Measurements from ENCODE around the gene MOB2.
"Not testable (repeated sequence)": the region's sequence is repeated elsewhere in the genome, so short reads cannot be mapped to it uniquely, and the experiment has no call there.

Gene MOB2

GRCh38 chr11:1514336-1515061 lies 27.9 kb upstream of the MOB2 start:
- no peaks in the 10 kb centered on the region for H3K9me3 ChIP-seq (ENCODE audit: low read length)
- H2AFZ ChIP-seq (ENCODE audit: low read depth, low read length): no peak overlapping the region
- no peaks in the 10 kb centered on the region for H3K27me3 ChIP-seq (ENCODE audit: insufficient read depth, low read length)
- peaks cover 2% of the 10 kb centered on the region for H3K4me1 ChIP-seq (ENCODE audit: insufficient read depth, low read length)
- H3K36me3 ChIP-seq (ENCODE audit: insufficient read depth, low read length): no peaks in the 10 kb centered on the region
- H3K4me3 ChIP-seq (ENCODE audit: low read length): no peak overlapping the region

- Histone ChIP-seq H3K36me3 (ENCODE audit: insufficient read depth, low read length) (no peaks in the 10 kb centered on the region), H2AFZ (ENCODE audit: low read depth, low read length) (no peak overlapping the region), H3K9me3 (ENCODE audit: low read length) (no peaks in the 10 kb centered on the region), H3K27me3 (ENCODE audit: insufficient read depth, low read length) (no peaks in the 10 kb centered on the region), H3K4me3 (ENCODE audit: low read length) (no peak overlapping the region), H3K4me1 (ENCODE audit: insufficient read depth, low read length) (peaks cover 2% of the 10 kb centered on the region)
Measured at GRCh38 chr11:1513326-1514296, 27.0 kb upstream of the MOB2 start.

GRCh38 chr11:1512531-1513258 lies 26.1 kb upstream of the MOB2 start:
- not testable (repeated sequence) for H3K27me3 ChIP-seq (ENCODE audit: insufficient read depth, low read length); H3K9me3 ChIP-seq (ENCODE audit: low read length); H2AFZ ChIP-seq (ENCODE audit: low read depth, low read length); H3K4me3 ChIP-seq (ENCODE audit: low read length); H3K4me1 ChIP-seq (ENCODE audit: insufficient read depth, low read length); H3K36me3 ChIP-seq (ENCODE audit: insufficient read depth, low read length)

- H3K4me1 ChIP-seq (ENCODE audit: insufficient read depth, low read length): peaks cover 2% of the 10 kb centered on the region
- H3K27me3 ChIP-seq (ENCODE audit: insufficient read depth, low read length): no peaks in the 10 kb centered on the region
- no peaks in the 10 kb centered on the region for H3K9me3 ChIP-seq (ENCODE audit: low read length)
- no peaks in the 10 kb centered on the region for H3K36me3 ChIP-seq (ENCODE audit: insufficient read depth, low read length)
- H3K4me3 ChIP-seq (ENCODE audit: low read length): no peak overlapping the region
- no peak overlapping the region for H2AFZ ChIP-seq (ENCODE audit: low read depth, low read length)
Measured at GRCh38 chr11:1511937-1512496, 25.4 kb upstream of the MOB2 start.

GRCh38 chr11:1510928-1511327 lies 24.3 kb upstream of the MOB2 start:
- Histone ChIP-seq H3K36me3 (ENCODE audit: insufficient read depth, low read length) (no peaks in the 10 kb centered on the region), H3K4me3 (ENCODE audit: low read length) (no peak overlapping the region), H3K4me1 (ENCODE audit: insufficient read depth, low read length) (peaks cover 2% of the 10 kb centered on the region), H2AFZ (ENCODE audit: low read depth, low read length) (no peak overlapping the region), H3K27me3 (ENCODE audit: insufficient read depth, low read length) (no peaks in the 10 kb centered on the region), H3K9me3 (ENCODE audit: low read length) (no peaks in the 10 kb centered on the region)

- not testable (repeated sequence) for H3K36me3 ChIP-seq (ENCODE audit: insufficient read depth, low read length); H3K27me3 ChIP-seq (ENCODE audit: insufficient read depth, low read length); H3K9me3 ChIP-seq (ENCODE audit: low read length)
Measured at GRCh38 chr11:1510351-1510750, 23.8 kb upstream of the MOB2 start.

GRCh38 chr11:1509626-1510255 lies 23.2 kb upstream of the MOB2 start:
- no peaks in the 10 kb centered on the region for H3K4me1 ChIP-seq (ENCODE audit: insufficient read depth, low read length)
- no peaks in the 10 kb centered on the region for H3K27me3 ChIP-seq (ENCODE audit: insufficient read depth, low read length)
- H3K36me3 ChIP-seq (ENCODE audit: insufficient read depth, low read length): no peaks in the 10 kb centered on the region
- no peak overlapping the region for H2AFZ ChIP-seq (ENCODE audit: low read depth, low read length)
- no peak overlapping the region for H3K4me3 ChIP-seq (ENCODE audit: low read length)
- no peaks in the 10 kb centered on the region for H3K9me3 ChIP-seq (ENCODE audit: low read length)

More at GRCh38 chr11:1510351-1510750, 23.8 kb upstream of the MOB2 start:
- not testable (repeated sequence) for H3K4me3 ChIP-seq (ENCODE audit: low read length); H2AFZ ChIP-seq (ENCODE audit: low read depth, low read length); H3K4me1 ChIP-seq (ENCODE audit: insufficient read depth, low read length)

- H3K4me3 ChIP-seq (ENCODE audit: low read length): no peak overlapping the region
- no peaks in the 10 kb centered on the region for H3K9me3 ChIP-seq (ENCODE audit: low read length)
- H3K27me3 ChIP-seq (ENCODE audit: insufficient read depth, low read length): no peaks in the 10 kb centered on the region
- no peak overlapping the region for H2AFZ ChIP-seq (ENCODE audit: low read depth, low read length)
- no peaks in the 10 kb centered on the region for H3K4me1 ChIP-seq (ENCODE audit: insufficient read depth, low read length)
- no peaks in the 10 kb centered on the region for H3K36me3 ChIP-seq (ENCODE audit: insufficient read depth, low read length)
Measured at GRCh38 chr11:1508986-1509385, 22.4 kb upstream of the MOB2 start.

- H3K4me1 ChIP-seq (ENCODE audit: insufficient read depth, low read length): no peaks in the 10 kb centered on the region
- no peaks in the 10 kb centered on the region for H3K36me3 ChIP-seq (ENCODE audit: insufficient read depth, low read length)
- H3K27me3 ChIP-seq (ENCODE audit: insufficient read depth, low read length): no peaks in the 10 kb centered on the region
- no peaks in the 10 kb centered on the region for H3K9me3 ChIP-seq (ENCODE audit: low read length)
- no peak overlapping the region for H3K4me3 ChIP-seq (ENCODE audit: low read length)
- no peak overlapping the region for H2AFZ ChIP-seq (ENCODE audit: low read depth, low read length)
Measured at GRCh38 chr11:1508491-1508891, 21.9 kb upstream of the MOB2 start.

- no peaks in the 10 kb centered on the region for H3K4me1 ChIP-seq (ENCODE audit: insufficient read depth, low read length)
- no peak overlapping the region for H2AFZ ChIP-seq (ENCODE audit: low read depth, low read length)
- H3K4me3 ChIP-seq (ENCODE audit: low read length): no peak overlapping the region
- no peaks in the 10 kb centered on the region for H3K27me3 ChIP-seq (ENCODE audit: insufficient read depth, low read length)
- no peaks in the 10 kb centered on the region for H3K36me3 ChIP-seq (ENCODE audit: insufficient read depth, low read length)
- no peaks in the 10 kb centered on the region for H3K9me3 ChIP-seq (ENCODE audit: low read length)
Measured at GRCh38 chr11:1507381-1508140, 21.0 kb upstream of the MOB2 start.

GRCh38 chr11:1506981-1507380 lies 20.4 kb upstream of the MOB2 start:
- H3K27me3 ChIP-seq (ENCODE audit: insufficient read depth, low read length): no peaks in the 10 kb centered on the region
- H3K4me1 ChIP-seq (ENCODE audit: insufficient read depth, low read length): no peaks in the 10 kb centered on the region
- H2AFZ ChIP-seq (ENCODE audit: low read depth, low read length): no peak overlapping the region
- no peak overlapping the region for H3K4me3 ChIP-seq (ENCODE audit: low read length)
- H3K36me3 ChIP-seq (ENCODE audit: insufficient read depth, low read length): no peaks in the 10 kb centered on the region
- no peaks in the 10 kb centered on the region for H3K9me3 ChIP-seq (ENCODE audit: low read length)

GRCh38 chr11:1505480-1505879 lies 18.9 kb upstream of the MOB2 start:
- Histone ChIP-seq H3K4me1 (ENCODE audit: insufficient read depth, low read length) (no peaks in the 10 kb centered on the region), H3K36me3 (ENCODE audit: insufficient read depth, low read length) (no peaks in the 10 kb centered on the region), H2AFZ (ENCODE audit: low read depth, low read length) (no peak overlapping the region), H3K27me3 (ENCODE audit: insufficient read depth, low read length) (no peaks in the 10 kb centered on the region), H3K9me3 (ENCODE audit: low read length) (no peaks in the 10 kb centered on the region), H3K4me3 (ENCODE audit: low read length) (no peak overlapping the region)
